HepG2 (cell line): Measurements from ENCODE around the gene IFIT1. TPM values are rescaled to one million over a fixed set of nuclear protein-coding genes. Genes with fewer than 3 reads are reported as not detected.

Experiments
- ATAC-seq: fragments of 200-7000 bp; cut with Tn5 transposase; 3 replicates; pipeline ENCODE4 v1.9.1; 2020; ENCODE audit warnings: mild to moderate bottlenecking, moderate library complexity
- BruUV-seq: library from RNA; stranded (reverse); fragments of 400-500 nt; replicated peaks from 2 replicates; lab custom pipeline; 2021; lab: Mats Ljungman, UMichigan
- CTCF ChIA-PET: fragments of 300-600 bp; formaldehyde crosslinking; extraction: SDS; loops from one replicate; lab custom pipeline; 2021; ENCODE audit warnings: low total read pairs, inconsistent platforms, low intra/inter-chr PET ratio; lab: Yijun Ruan, JAX
- POLR2A ChIA-PET: fragments of 350-600 bp; sonication (Branson Sonifier 250); formaldehyde crosslinking; loops from one replicate; lab custom pipeline; 2020; ENCODE audit warnings: antibody characterized with exemption, inconsistent platforms; lab: Yijun Ruan, JAX
- DNase-seq: peaks from one replicate; pipeline ENCODE4 v3.0.0-alpha.2; 2015; ENCODE audit warnings: low spot score
- FAIRE-seq: peaks from 3 replicates; lab custom pipeline; 2011; peaks lifted over from hg19 to GRCh38; lab: Jason Lieb, UNC
- H2AFZ ChIP-seq: one replicate; pipeline ENCODE4 v1.6.1; 2011; ENCODE audit warnings: low read length, inconsistent platforms
- H3K27ac ChIP-seq: fragments of 300-600 bp; 3 replicates; pipeline ENCODE4 v1.8.0; 2011; ENCODE audit warnings: mixed run types, mild to moderate bottlenecking, mixed read lengths, low read length, inconsistent platforms; ENCODE audit not compliant: insufficient read depth; ENCODE audit errors: extremely low read length
- H3K27me3 ChIP-seq, 2 experiments: fragments of 200-600 bp in 1 of 2; 2 replicates in 1 of 2; 3 replicates in 1 of 2; pipeline versions ENCODE4 v1.6.0 to v1.8.0; 2011; ENCODE audit warnings: low read length in 2 of 2, mild to moderate bottlenecking in 2 of 2, moderate library complexity in 2 of 2, inconsistent platforms in 1 of 2; ENCODE audit not compliant: insufficient read depth in 2 of 2, control insufficient read depth in 1 of 2
- H3K36me3 ChIP-seq, 2 experiments: fragments of 200-600 bp in 1 of 2; replicated peaks in 1 of 2; 2 replicates in 1 of 2; 3 replicates in 1 of 2; pipeline versions ENCODE4 v1.5.1 to v1.8.0; 2011; ENCODE audit warnings: low read length in 2 of 2, inconsistent platforms in 1 of 2; ENCODE audit not compliant: insufficient read depth in 2 of 2, control insufficient read depth in 1 of 2
- H3K4me1 ChIP-seq: 2 replicates; pipeline ENCODE4 v1.5.1; 2012; ENCODE audit warnings: low read length, inconsistent platforms; ENCODE audit not compliant: insufficient read depth
- H3K4me2 ChIP-seq: 2 replicates; pipeline ENCODE4 v1.6.0; 2011; ENCODE audit warnings: low read depth, low read length, inconsistent platforms
- H3K4me3 ChIP-seq, 3 experiments: fragments of 200-600 bp in 1 of 3; sonication (generic), shearing (Covaris generic) in 1 of 3; replicated peaks in 1 of 3; 2 replicates each; pipeline ENCODE4 v1.5.1; 2011 to 2016; ENCODE audit warnings: low read length in 3 of 3, inconsistent platforms in 2 of 3, low read depth in 2 of 3, mild to moderate bottlenecking in 2 of 3, control low read depth in 1 of 3, mixed read lengths in 1 of 3; ENCODE audit not compliant: insufficient read depth in 1 of 3
- H3K79me2 ChIP-seq: one replicate; pipeline ENCODE4 v1.6.1; 2011; ENCODE audit warnings: low read length, inconsistent platforms; ENCODE audit not compliant: insufficient read depth
- H3K9ac ChIP-seq: 2 replicates; pipeline ENCODE4 v1.6.0; 2011; ENCODE audit warnings: mild to moderate bottlenecking, low read depth, low read length, inconsistent platforms; ENCODE audit not compliant: insufficient read depth
- H3K9me3 ChIP-seq: 2 replicates; pipeline ENCODE4 v1.5.1; 2012; ENCODE audit warnings: mild to moderate bottlenecking, low read length
- H4K20me1 ChIP-seq: 2 replicates; pipeline ENCODE4 v1.6.0; 2011; ENCODE audit warnings: inconsistent platforms, mild to moderate bottlenecking, low read length, moderate library complexity; ENCODE audit not compliant: insufficient read depth
- CHCHD3 ChIP-seq: sonication (generic); formaldehyde crosslinking; IDR thresholded peaks from 2 replicates; pipeline ENCODE4 v1.8.0; 2022; ENCODE audit warnings: mild to moderate bottlenecking, missing genetic modification reagents, moderate library complexity
- CTCF ChIP-seq: sonication (generic); formaldehyde crosslinking; IDR thresholded peaks from 2 replicates; pipeline ENCODE4 v1.5.0; 2020; ENCODE audit warnings: mild to moderate bottlenecking, missing genetic modification reagents, moderate library complexity
- MAFF ChIP-seq: IDR thresholded peaks from 2 replicates; pipeline ENCODE4 v1.6.1; 2011; ENCODE audit warnings: low read depth, low read length, improper control_type of control experiment
- NCOA1 ChIP-seq: sonication (generic); formaldehyde crosslinking; IDR thresholded peaks from 2 replicates; pipeline ENCODE4 v1.9.0; 2021; ENCODE audit warnings: missing genetic modification reagents
- RXRB ChIP-seq: IDR thresholded peaks from 2 replicates; pipeline ENCODE4 v1.6.1; 2016; ENCODE audit warnings: borderline replicate concordance, missing genetic modification reagents, missing compliant biosample characterization
- SMC3 ChIP-seq: IDR thresholded peaks from 2 replicates; pipeline ENCODE4 v1.6.1; 2011; ENCODE audit warnings: low read length, improper control_type of control experiment
- SNAPC5 ChIP-seq: sonication (generic); formaldehyde crosslinking; IDR thresholded peaks from 2 replicates; pipeline ENCODE4 v1.8.1; 2023; ENCODE audit warnings: mild to moderate bottlenecking, missing genetic modification reagents, borderline replicate concordance
- STAG1 ChIP-seq: sonication (generic); formaldehyde crosslinking; IDR thresholded peaks from 2 replicates; pipeline ENCODE4 v1.4.0; 2020; ENCODE audit warnings: missing genetic modification reagents
- TRIM22 ChIP-seq: fragments of 450-650 bp; IDR thresholded peaks from 2 replicates; pipeline ENCODE4 v1.6.1; 2017
- ZBTB20 ChIP-seq: sonication (generic); formaldehyde crosslinking; IDR thresholded peaks from 2 replicates; pipeline ENCODE4 v1.8.1; 2023; ENCODE audit warnings: missing genetic modification reagents, low read depth, mild to moderate bottlenecking, borderline replicate concordance
- ZNF34 ChIP-seq: sonication (generic); formaldehyde crosslinking; IDR thresholded peaks from 2 replicates; pipeline ENCODE4 v1.4.0; 2020; ENCODE audit warnings: mild to moderate bottlenecking, missing genetic modification reagents, borderline replicate concordance
- ZNF567 ChIP-seq: sonication (generic); formaldehyde crosslinking; IDR thresholded peaks from 2 replicates; pipeline ENCODE4 v1.8.1; 2023; ENCODE audit warnings: mild to moderate bottlenecking, missing genetic modification reagents, borderline replicate concordance
- WGBS: methylation state at CpG from one replicate; pipeline ENCODE4 v1.1.6; 2017; ENCODE audit warnings: low lambda C conversion rate; 5-methylcytosine and 5-hydroxymethylcytosine counted together
- in situ Hi-C: cut with HindIII; loops from 2 replicates; pipeline ENCODE4 v1.10.0; 2017; ENCODE audit warnings: low pct_unique_long_range_greater_than_20kb; ENCODE audit not compliant: extremely low pct_ligation_motif_present
- intact Hi-C: fragments of 100-400 bp; cut with micrococcal nuclease; formaldehyde crosslinking; loops from one replicate; pipeline ENCODE4 v1.10.0; 2022; ENCODE audit not compliant: unreplicated experiment
- polyA plus RNA-seq, 8 experiments: library from polyadenylated mRNA; depleted of rRNA in 3 of 8; stranded (reverse) in 7 of 8; unstranded in 1 of 8; fragments of >200 nt; fragmentation: Illumina TruSeq in 4 of 8; extraction: Trizol in 4 of 8; gene quantifications; 2 replicates each; pipeline versions ENCODE4 v1.2.1 to v1.2.3, GENCODE V29; 2011 to 2016; ENCODE audit warnings: low read depth in 4 of 8, missing spikeins in 1 of 8, mixed read lengths in 1 of 8; ENCODE audit not compliant: insufficient read depth in 1 of 8
- total RNA-seq, 5 experiments: library from RNA; depleted of rRNA; stranded (reverse); fragments of >200 nt; fragmentation: Illumina TruSeq; extraction: Trizol; gene quantifications; 2 replicates each; pipeline ENCODE4 v1.2.3, GENCODE V29; 2016; ENCODE audit warnings: low read depth in 1 of 5

IFIT1 gene
- total and polyA plus RNA-seq, 2 of the 13 experiments (the other 11 are each of a cell fraction or from before 2014, with no cell fraction given): 1.5 to 5.5 TPM

- TF ChIP-seq ZNF567 (CRISPR knock-in tag): no peak
- TF ChIP-seq MAFF: no peak
- TF ChIP-seq SNAPC5 (CRISPR knock-in tag): no peak
- TF ChIP-seq ZNF34 (CRISPR knock-in tag): no peak
- no peak for TF ChIP-seq TRIM22
- TF ChIP-seq, all 625 proteins: peak for 0
Measured at GRCh38 chr10:89388806-89389205, 3.6 kb upstream of the IFIT1 start (continued).

- no TSS peak for BruUV-seq
- Histone ChIP-seq H3K36me3 (no peaks in the 10 kb centered on the region), H3K9ac (no peak overlapping the region), H4K20me1 (no peaks in the 10 kb centered on the region), H3K9me3 (no peaks in the 10 kb centered on the region), H3K79me2 (no peaks in the 10 kb centered on the region), H3K27ac (no peak overlapping the region), H3K27me3 (no peaks in the 10 kb centered on the region), H3K4me2 (no peak overlapping the region), H3K4me1 (peaks cover 10% of the 10 kb centered on the region), H2AFZ (no peak overlapping the region), H3K4me3 (no peak overlapping the region)
- FAIRE-seq: no peak
- peak; percentile 35 for DNase-seq
- ATAC-seq: peak; percentile 48; the same call in 2 of the 3 replicates
- TF ChIP-seq ZBTB20 (CRISPR knock-in tag): no peak
- no peak for TF ChIP-seq CHCHD3
- TF ChIP-seq CTCF: peak; percentile 73
- peak; percentile 80 for TF ChIP-seq STAG1
- TF ChIP-seq NCOA1: no peak
- TF ChIP-seq SMC3: peak; percentile 71; the same call in 1 of the 2 replicates
- TF ChIP-seq RXRB (CRISPR knock-in tag): peak; percentile 16; the same call in 1 of the 2 replicates
- POLR2A ChIA-PET: no interaction called here
- in situ Hi-C loops (no loop called here), intact Hi-C loops (loop anchor here (1.0 kb wide), 1 partner anchor 96 kb away; no protein-coding TSS in a partner anchor)
- 35% methylated on average over 1 of the region's 1 CpG for WGBS
- CTCF ChIA-PET: interaction anchor here (1.7 kb wide), 1 partner anchor 96 kb away, joined by 4 read pairs; no protein-coding TSS in a partner anchor
Measured at GRCh38 chr10:89389254-89389653, 3.2 kb upstream of the IFIT1 start.
